SK-N-MC (cell line): ENCODE data around the gene PAX2.

Source experiments
- EZH2 ChIP-seq: fragments of 200-600 bp; sonication (generic); IDR thresholded peaks from one replicate; pipeline ENCODE4 v1.6.1; 2017; ENCODE audit warnings: antibody characterized with exemption
- FOXP2 ChIP-seq: optimal IDR thresholded peaks from 2 replicates; pipeline ENCODE3; 2011; ENCODE audit warnings: mild to moderate bottlenecking, moderate library complexity; ENCODE audit not compliant: insufficient read depth; ENCODE audit errors: extremely low read length, control extremely low read depth

GRCh38 chr10:100775386-100775785, 30.0 kb downstream of the PAX2 start:
- TF ChIP-seq FOXP2 (no peak), EZH2 (no peak)
